ENCODE data around the gene NTM. TPM values are rescaled to one million over a fixed set of nuclear protein-coding genes. Genes with fewer than 3 reads are reported as not detected.

Gene NTM
- total and polyA plus RNA-seq, 8 donors, result 0.04 to 4.4 (median 0.50) TPM

DNA sequence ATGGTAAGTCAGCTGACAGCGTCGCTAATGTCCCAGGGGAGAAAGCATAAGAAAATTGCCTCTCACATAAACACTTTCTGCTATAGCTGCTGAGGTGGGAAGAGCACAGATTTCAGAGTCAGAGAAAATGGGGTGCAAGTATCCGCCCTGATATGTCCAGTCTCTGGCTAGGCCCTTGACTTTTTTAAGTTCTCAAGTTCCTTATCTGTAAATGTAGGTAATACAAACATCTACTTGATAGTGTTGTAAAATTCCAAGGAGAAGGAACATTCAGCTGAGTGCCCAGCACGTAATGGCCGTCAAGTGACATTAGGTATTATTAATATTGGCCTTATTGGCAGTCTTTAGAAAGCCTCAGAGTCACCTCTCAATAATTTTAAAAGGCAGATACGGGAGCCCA is 143.6 kb downstream of the NTM start:
- FAIRE-seq, result no peak
- intact Hi-C loops (cut with DNase I), result loop anchor here in 1 of 3 donors (5.0 kb wide), 2 partner anchors 272 to 447 kb away; no protein-coding TSS in a partner anchor
- no peaks in the 10 kb centered on the region for H3K4me1 ChIP-seq
- TF ChIP-seq, protein P1, sequence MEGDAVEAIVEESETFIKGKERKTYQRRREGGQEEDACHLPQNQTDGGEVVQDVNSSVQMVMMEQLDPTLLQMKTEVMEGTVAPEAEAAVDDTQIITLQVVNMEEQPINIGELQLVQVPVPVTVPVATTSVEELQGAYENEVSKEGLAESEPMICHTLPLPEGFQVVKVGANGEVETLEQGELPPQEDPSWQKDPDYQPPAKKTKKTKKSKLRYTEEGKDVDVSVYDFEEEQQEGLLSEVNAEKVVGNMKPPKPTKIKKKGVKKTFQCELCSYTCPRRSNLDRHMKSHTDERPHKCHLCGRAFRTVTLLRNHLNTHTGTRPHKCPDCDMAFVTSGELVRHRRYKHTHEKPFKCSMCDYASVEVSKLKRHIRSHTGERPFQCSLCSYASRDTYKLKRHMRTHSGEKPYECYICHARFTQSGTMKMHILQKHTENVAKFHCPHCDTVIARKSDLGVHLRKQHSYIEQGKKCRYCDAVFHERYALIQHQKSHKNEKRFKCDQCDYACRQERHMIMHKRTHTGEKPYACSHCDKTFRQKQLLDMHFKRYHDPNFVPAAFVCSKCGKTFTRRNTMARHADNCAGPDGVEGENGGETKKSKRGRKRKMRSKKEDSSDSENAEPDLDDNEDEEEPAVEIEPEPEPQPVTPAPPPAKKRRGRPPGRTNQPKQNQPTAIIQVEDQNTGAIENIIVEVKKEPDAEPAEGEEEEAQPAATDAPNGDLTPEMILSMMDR (IDR thresholded peaks at IDR 0.05), result no peak
- H3K36me3 ChIP-seq, result no peaks in the 10 kb centered on the region
- DNase-seq, result no peak
- H3K9me3 ChIP-seq, result no peaks in the 10 kb centered on the region
- H3K27ac ChIP-seq, result no peak overlapping the region
- ATAC-seq, result no peak
- no peaks in the 10 kb centered on the region for H3K27me3 ChIP-seq
- no peak overlapping the region for H3K4me3 ChIP-seq
- 69 to 72% methylated on average over 6 of the region's 6 CpGs for WGBS, 2 donors

DNA sequence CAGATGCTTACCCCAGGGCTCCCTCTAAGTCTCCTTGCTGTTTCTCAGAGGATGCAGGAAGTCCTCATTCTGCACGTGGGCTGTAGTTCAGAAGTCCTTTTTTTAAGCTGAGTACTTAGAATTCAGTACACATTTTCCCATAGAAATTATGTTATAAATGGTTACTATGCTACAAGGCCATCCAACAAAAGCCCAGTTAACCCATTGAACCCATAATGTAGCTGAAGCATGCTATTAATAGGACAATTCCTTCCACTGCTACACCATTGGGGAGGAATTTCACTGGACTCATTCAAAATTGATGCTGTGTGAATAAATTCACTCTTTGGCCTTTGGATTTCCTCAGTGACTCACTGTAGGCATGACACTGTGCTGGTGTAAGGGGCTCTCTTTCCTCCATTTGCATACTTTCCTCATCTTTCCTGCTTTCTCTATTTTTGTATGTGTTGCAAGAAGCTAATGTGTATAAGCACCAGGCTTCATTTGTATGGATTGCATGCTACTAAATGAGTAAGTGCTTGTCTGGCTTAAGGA is 148.0 kb downstream of the NTM start:
- H3K4me3 ChIP-seq, result no peak overlapping the region
- TF ChIP-seq, protein P1 (IDR thresholded peaks at IDR 0.05), result no peak
- H3K27ac ChIP-seq, result no peak overlapping the region
- ATAC-seq (no peak), FAIRE-seq (no peak), DNase-seq (no peak)
- intact Hi-C loops (cut with DNase I), result no loop called here
- H3K4me1 ChIP-seq, result no peaks in the 10 kb centered on the region
- no peaks in the 10 kb centered on the region for H3K36me3 ChIP-seq
- peaks cover 0 to 4% (median 0%) of the 10 kb centered on the region in 4 donors for H3K27me3 ChIP-seq
- H3K9me3 ChIP-seq, result no peaks in the 10 kb centered on the region
- WGBS, 2 donors, result 19 to 23% methylated on average over 1 of the region's 1 CpG

DNA sequence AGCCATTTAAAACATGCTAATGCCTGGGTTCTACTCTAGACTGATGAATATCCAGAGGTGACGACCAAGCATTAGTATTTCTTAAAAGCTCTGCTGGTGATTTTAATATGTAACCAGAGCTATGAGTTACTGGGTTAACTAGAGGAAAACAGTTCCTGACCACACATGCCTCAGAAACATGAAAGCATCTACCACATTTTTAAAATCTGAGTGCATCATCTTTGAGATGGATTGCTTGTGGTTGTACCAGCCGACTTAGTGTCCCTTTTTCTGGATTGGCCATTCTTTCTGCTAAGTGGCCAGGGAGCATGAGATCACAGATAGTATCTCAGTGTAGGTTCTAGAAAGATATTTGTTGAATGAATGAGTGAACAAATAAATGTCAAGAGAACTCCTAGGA is 152.4 kb downstream of the NTM start:
- H3K4me3 ChIP-seq, result no peak overlapping the region
- peaks cover 0 to 4% (median 0%) of the 10 kb centered on the region in 4 donors for H3K27me3 ChIP-seq
- DNase-seq, result no peak
- TF ChIP-seq, protein P1 (IDR thresholded peaks at IDR 0.05), result no peak
- 51 to 69% methylated on average over 2 of the region's 2 CpGs for WGBS, 2 donors
- no peak for FAIRE-seq
- intact Hi-C loops (cut with DNase I), result no loop called here
- no peak overlapping the region for H3K27ac ChIP-seq
- H3K36me3 ChIP-seq, result no peaks in the 10 kb centered on the region
- no peaks in the 10 kb centered on the region for H3K9me3 ChIP-seq
- ATAC-seq, result no peak
- H3K4me1 ChIP-seq, result no peaks in the 10 kb centered on the region

DNA sequence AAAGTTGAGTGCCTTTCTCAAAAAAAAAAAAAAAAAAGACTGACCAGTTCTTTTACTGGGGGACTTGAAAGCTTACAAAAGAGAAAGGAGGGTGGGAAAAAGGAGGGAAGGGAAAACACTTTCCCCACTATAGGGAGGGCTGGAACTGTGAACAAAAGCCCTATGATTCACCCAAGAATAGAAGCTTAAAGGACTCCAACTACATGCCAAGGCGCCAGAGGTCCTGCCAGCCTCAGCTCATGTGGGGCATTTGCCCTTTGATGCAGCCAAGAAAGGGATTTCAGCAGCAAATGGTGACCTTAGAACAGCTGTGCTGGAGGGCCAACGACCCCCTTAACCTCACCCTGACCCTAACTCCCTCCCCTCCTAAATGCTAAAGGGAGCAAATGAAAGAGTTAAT is 160.0 kb downstream of the NTM start:
- intact Hi-C loops (cut with DNase I), result no loop called here
- Histone ChIP-seq H3K27ac (no peak overlapping the region), H3K27me3 (no peaks in the 10 kb centered on the region), H3K4me1 (no peaks in the 10 kb centered on the region), H3K9me3 (no peaks in the 10 kb centered on the region), H3K36me3 (no peaks in the 10 kb centered on the region), H3K4me3 (no peak overlapping the region)
- TF ChIP-seq, protein P1 (IDR thresholded peaks at IDR 0.05), result no peak
- WGBS, 2 donors, result 23 to 41% methylated on average over 2 of the region's 2 CpGs
- ATAC-seq (no peak), FAIRE-seq (no peak), DNase-seq (no peak)

DNA sequence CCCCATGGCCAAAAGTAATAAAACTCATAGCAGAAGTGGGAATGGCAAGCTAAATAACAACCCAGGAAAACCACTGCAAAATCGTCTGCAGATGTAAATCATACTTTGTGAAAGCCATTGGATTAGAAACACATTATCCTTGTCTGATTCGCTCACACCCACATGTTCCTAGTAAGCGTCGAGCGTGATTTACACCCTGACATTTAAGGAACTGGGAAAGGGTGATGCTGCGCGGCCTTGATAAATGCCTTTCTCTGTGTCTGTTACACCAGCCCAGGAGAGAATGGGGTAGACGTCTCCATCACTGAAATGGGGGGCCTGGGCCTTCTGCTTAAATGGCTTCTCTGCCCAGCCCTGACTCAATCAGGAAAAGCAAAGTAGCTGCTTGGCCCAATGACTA is 162.7 kb downstream of the NTM start:
- DNase-seq (no peak), FAIRE-seq (no peak)

More for the DNA sequence above, 162.7 kb downstream of the NTM start:
- Histone ChIP-seq H3K27me3 (peaks cover 0 to 4% (median 0%) of the 10 kb centered on the region in 4 donors), H3K4me3 (no peak overlapping the region), H3K9me3 (no peaks in the 10 kb centered on the region), H3K27ac (no peak overlapping the region), H3K36me3 (no peaks in the 10 kb centered on the region), H3K4me1 (no peaks in the 10 kb centered on the region)
- intact Hi-C loops (cut with DNase I), result no loop called here
- 72 to 81% methylated on average over 8 of the region's 8 CpGs for WGBS, 2 donors
- TF ChIP-seq, protein P1 (IDR thresholded peaks at IDR 0.05), result no peak
- no peak for ATAC-seq
